ENCODE results near the gene AAR2. TPM values are rescaled to one million over a fixed set of nuclear protein-coding genes. Genes with fewer than 3 reads are reported as not detected.

The AAR2 gene
- total and polyA plus RNA-seq, 4 donors: 14.1 to 17.9 (median 17.4) TPM

- Histone ChIP-seq H3K27ac (ENCODE audit: low read depth in 1 of 2, low read length in 2 of 2) (no peak within 1 kb of the TSS), H3K27me3 (ENCODE audit: control insufficient read depth in 4 of 4, insufficient read depth in 4 of 4, low read length in 3 of 4) (peaks cover 0 to 23% (median 6%) of the 10 kb centered on the region in 4 donors), H3K36me3 (ENCODE audit: control insufficient read depth in 4 of 4, insufficient read depth in 3 of 4, low read depth in 1 of 4, low read length in 3 of 4) (no peaks in the 10 kb centered on the region), H3K4me1 (ENCODE audit: control insufficient read depth in 4 of 4, insufficient read depth in 4 of 4, low read length in 3 of 4) (peaks cover 0 to 10% (median 5%) of the 10 kb centered on the region in 4 donors), H3K4me3 (ENCODE audit: low read depth in 1 of 3, low read length in 3 of 3) (peak within 1 kb of the TSS in 1 of 3 donors; percentile 56), H3K9me3 (ENCODE audit: control insufficient read depth in 4 of 4, low read length in 3 of 4) (no peaks in the 10 kb centered on the region), H3K9ac (ENCODE audit: low read depth in 1 of 2, low read length in 2 of 2) (no peak within 1 kb of the TSS)
- 4% methylated on average over 96 of the region's 96 CpGs for WGBS
- no peak for TF ChIP-seq ZBTB33 (IDR thresholded peaks at IDR 0.05)
- no peak for TF ChIP-seq TAF1 (conservative IDR thresholded peaks at IDR 0.05)
- TF ChIP-seq YY1 (IDR thresholded peaks at IDR 0.05): no peak
- TF ChIP-seq REST (IDR thresholded peaks at IDR 0.05): no peak
- no peak for TF ChIP-seq FOXA2 (IDR thresholded peaks at IDR 0.05)
- no peak for TF ChIP-seq NR2F2 (IDR thresholded peaks at IDR 0.05)
- no peak for TF ChIP-seq ATF3 (IDR thresholded peaks at IDR 0.05)
- TF ChIP-seq CTCF (IDR thresholded peaks at IDR 0.05; ENCODE audit: low read depth, low read length, missing input control): no peak
- no peak for TF ChIP-seq HNF4A (conservative IDR thresholded peaks at IDR 0.05)
- TF ChIP-seq RAD21 (IDR thresholded peaks at IDR 0.05): no peak
- no peak for TF ChIP-seq JUND (IDR thresholded peaks at IDR 0.05)
- TF ChIP-seq FOXA1 (IDR thresholded peaks at IDR 0.05): no peak
- no peak for TF ChIP-seq HNF4G (IDR thresholded peaks at IDR 0.05)
- DNase-seq (ENCODE audit: low spot score): no peak
Observed at GRCh38 chr20:36305602-36306551, 69.6 kb downstream of the AAR2 start, which contains the start of gene DLGAP4. TSS of gene DLGAP4 (plus strand) at chr20:36306339. CDS start at chr20:36431718, 125,379 bp downstream.

Other genes with a start within 250 kb of the AAR2 start
- gene EPB41L1, start 81.7 kb upstream of the AAR2 start, total RNA-seq: 1 to 10 TPM; 3.4 to 5.2 TPM
- gene EPB41L1, start 81.7 kb upstream of the AAR2 start, polyA plus RNA-seq: 10 to 100 TPM in 1 of 2 donors, 1 to 10 TPM in 1; 2.4 to 11.9 TPM
- gene DLGAP4, start 69.9 kb downstream of the AAR2 start, total RNA-seq: 10 to 100 TPM in 1 of 2 donors, 1 to 10 TPM in 1; 2.9 to 18.7 TPM
- gene DLGAP4, start 69.9 kb downstream of the AAR2 start, polyA plus RNA-seq: 10 to 100 TPM in 1 of 2 donors, 1 to 10 TPM in 1; 7.6 to 14.9 TPM